ENCODE data around the gene RABIF.
"Not testable (repeated sequence)": the region's sequence is repeated elsewhere in the genome, so short reads cannot be mapped to it uniquely, and the experiment has no call there.

RABIF gene

DNA sequence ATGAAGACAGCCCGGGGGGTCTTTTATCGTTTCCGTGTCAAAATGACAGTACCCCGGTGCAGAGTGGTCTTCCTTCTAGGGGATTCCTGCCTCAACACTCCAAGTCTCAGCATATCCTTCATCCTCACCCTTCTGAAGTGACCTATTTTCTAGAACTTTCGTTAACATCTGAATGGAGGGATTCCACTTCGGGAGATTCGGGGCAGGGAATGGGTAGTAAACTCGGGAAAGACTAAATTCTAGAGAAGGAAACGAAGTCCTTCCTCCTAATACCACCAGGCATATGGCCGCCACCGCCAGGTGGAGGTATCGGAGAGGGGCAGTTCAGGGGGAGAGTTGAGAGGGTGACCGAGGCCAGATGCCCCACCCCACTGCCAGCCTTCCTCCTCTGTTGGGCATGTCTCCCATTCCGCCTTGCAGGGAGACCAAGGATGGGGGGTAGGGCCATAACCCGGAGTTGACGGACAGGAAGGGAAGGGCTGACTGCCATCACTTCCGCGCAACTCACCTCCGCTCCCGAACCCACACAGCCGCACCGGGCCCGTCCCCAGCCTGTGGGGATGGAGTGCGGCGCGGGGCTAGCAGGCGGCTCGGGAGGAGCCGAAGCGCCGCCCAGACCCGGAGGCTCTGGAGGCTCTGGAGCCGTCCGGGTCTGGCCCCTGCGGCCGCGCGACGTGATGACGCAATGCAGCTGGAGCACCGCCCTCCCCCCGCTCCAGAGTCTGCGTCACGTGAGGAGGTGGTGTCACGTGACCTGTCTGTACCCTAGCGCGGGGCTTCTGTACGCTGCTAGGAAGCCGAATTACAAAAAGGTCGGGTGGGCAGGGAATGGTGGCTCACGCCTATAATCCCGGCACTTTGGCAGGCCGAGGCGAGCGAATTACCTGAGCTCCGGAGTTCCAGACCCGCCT is 37.9 kb upstream of the RABIF start, which contains the start of gene KLHL12:
Gene KLHL12, minus strand, starts transcription at position 654 of the 911 bp plus-strand sequence. CDS start 2,072 bp downstream, outside the sequence.
- TF ChIP-seq, protein P1, sequence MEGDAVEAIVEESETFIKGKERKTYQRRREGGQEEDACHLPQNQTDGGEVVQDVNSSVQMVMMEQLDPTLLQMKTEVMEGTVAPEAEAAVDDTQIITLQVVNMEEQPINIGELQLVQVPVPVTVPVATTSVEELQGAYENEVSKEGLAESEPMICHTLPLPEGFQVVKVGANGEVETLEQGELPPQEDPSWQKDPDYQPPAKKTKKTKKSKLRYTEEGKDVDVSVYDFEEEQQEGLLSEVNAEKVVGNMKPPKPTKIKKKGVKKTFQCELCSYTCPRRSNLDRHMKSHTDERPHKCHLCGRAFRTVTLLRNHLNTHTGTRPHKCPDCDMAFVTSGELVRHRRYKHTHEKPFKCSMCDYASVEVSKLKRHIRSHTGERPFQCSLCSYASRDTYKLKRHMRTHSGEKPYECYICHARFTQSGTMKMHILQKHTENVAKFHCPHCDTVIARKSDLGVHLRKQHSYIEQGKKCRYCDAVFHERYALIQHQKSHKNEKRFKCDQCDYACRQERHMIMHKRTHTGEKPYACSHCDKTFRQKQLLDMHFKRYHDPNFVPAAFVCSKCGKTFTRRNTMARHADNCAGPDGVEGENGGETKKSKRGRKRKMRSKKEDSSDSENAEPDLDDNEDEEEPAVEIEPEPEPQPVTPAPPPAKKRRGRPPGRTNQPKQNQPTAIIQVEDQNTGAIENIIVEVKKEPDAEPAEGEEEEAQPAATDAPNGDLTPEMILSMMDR (IDR thresholded peaks at IDR 0.05; ENCODE audit: extremely low read depth, insufficient read depth, missing control alignments) = peak; percentile 47
- DNase-seq (ENCODE audit: low spot score) = peak; percentile 96
- in situ Hi-C loops (cut with MboI; ENCODE audit: low pct_unique_long_range_greater_than_20kb, low sequenced_read_pairs, unreplicated experiment) = loop anchor here (10.0 kb wide), 1 partner anchor 62 kb away; no protein-coding TSS in a partner anchor

DNA sequence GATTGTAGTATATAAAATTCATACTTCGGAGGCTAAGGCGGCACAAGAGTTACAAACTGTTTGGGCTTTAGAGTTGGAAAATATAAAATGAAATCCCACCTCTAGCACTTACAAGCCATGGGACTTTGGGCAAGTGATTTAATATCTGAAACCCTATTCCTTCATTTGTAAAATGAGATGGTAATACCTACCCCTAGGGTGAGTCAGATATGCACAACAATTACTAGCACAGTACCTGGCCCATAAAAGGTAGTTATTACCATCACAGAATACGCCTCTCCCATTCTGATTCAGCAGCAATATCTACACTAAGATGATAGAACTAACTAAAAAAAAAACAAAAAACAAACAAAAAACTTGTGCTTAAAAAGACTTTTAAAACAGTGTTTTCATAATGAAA is 34.6 kb upstream of the RABIF start:
- no peak for DNase-seq (ENCODE audit: low spot score)
- in situ Hi-C loops (cut with MboI; ENCODE audit: low pct_unique_long_range_greater_than_20kb, low sequenced_read_pairs, unreplicated experiment) = loop anchor here (10.0 kb wide), 1 partner anchor 59 kb away; no protein-coding TSS in a partner anchor
- TF ChIP-seq, protein P1 (IDR thresholded peaks at IDR 0.05; ENCODE audit: extremely low read depth, insufficient read depth, missing control alignments) = no peak

DNA sequence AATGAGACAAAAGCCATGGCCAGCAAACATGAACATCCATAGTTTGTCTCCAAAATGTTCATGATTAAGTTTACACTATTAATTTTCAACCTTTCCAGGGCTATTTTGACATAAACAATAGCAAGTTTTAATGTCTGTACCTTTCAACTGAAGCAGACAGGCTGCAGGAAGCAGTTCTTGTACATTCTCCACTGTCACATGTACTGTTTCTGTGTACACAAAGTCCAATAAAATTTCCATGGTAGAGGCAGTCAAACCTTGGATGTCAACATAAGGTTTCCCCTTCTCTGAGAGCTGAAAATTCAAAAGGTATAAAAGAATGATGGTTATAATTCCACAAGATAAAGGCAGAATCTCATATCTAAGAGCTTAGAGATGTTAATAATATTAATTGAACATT is 30.7 kb upstream of the RABIF start:
- DNase-seq (ENCODE audit: low spot score) = no peak
- in situ Hi-C loops (cut with MboI; ENCODE audit: low pct_unique_long_range_greater_than_20kb, low sequenced_read_pairs, unreplicated experiment) = loop anchor here (10.0 kb wide), 1 partner anchor 55 kb away; no protein-coding TSS in a partner anchor
- TF ChIP-seq, protein P1 (IDR thresholded peaks at IDR 0.05; ENCODE audit: extremely low read depth, insufficient read depth, missing control alignments) = no peak

DNA sequence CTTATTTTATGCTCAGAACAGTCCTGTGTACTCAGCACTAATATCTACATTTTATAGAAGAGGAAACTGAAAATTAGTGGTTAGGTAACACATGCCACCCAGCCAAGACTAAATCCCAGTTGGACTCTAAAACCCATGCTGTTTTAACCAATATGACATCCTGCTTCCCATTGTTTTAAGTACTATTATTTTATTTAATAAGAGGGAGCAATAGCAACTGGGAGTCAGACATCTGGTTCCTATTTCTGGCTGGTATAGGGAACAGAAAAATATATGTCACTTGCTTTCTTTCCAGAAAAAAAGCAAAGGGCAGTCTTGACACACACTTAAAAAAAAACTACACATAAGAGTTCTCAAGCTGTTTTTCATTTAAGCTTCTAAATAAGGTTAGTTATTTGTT is 26.2 kb upstream of the RABIF start:
- no peak for DNase-seq (ENCODE audit: low spot score)
- in situ Hi-C loops (cut with MboI; ENCODE audit: low pct_unique_long_range_greater_than_20kb, low sequenced_read_pairs, unreplicated experiment) = no loop called here
- TF ChIP-seq, protein P1 (IDR thresholded peaks at IDR 0.05; ENCODE audit: extremely low read depth, insufficient read depth, missing control alignments) = no peak

DNA sequence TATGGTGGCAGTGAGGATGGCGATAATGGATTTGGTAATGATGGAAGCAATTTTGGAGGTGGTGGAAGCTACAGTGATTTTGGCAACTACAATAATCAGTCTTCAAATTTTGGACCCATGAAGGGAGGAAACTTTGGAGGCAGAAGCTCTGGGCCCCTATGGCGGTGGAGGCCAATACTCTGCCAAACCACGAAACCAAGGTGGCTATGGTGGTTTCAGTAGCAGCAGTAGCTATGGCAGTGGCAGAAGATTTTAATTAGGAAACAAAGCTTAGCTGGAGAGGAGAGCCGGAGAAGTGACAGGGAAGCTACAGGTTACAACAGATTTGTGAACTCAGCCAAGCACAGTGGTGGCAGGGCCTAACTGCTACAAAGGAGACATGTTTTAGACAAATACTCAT is 23.5 kb upstream of the RABIF start:
- in situ Hi-C loops (cut with MboI; ENCODE audit: low pct_unique_long_range_greater_than_20kb, low sequenced_read_pairs, unreplicated experiment); DNase-seq (ENCODE audit: low spot score): not testable (repeated sequence)

DNA sequence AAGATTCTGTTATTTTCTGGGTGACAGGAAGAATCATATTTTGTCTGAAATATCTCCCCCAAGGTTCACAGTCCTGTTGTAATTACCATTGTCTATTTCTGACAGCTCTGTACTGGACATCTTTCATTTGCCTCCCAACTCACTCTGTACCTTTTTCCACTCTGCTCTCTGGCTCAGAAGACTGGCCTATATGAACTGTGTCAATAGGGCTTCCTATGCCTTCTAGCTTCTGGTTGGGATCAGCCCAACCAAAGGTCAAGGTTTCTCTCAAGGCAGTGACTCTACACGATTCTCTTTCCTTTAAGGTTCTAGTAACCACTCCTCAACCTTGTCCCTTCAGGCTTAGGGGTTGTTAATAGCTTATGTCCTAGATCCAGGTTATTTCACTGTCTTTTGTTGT is 20.5 kb upstream of the RABIF start:
- in situ Hi-C loops (cut with MboI; ENCODE audit: low pct_unique_long_range_greater_than_20kb, low sequenced_read_pairs, unreplicated experiment) = no loop called here
- TF ChIP-seq, protein P1 (IDR thresholded peaks at IDR 0.05; ENCODE audit: extremely low read depth, insufficient read depth, missing control alignments) = no peak
- DNase-seq (ENCODE audit: low spot score) = no peak

DNA sequence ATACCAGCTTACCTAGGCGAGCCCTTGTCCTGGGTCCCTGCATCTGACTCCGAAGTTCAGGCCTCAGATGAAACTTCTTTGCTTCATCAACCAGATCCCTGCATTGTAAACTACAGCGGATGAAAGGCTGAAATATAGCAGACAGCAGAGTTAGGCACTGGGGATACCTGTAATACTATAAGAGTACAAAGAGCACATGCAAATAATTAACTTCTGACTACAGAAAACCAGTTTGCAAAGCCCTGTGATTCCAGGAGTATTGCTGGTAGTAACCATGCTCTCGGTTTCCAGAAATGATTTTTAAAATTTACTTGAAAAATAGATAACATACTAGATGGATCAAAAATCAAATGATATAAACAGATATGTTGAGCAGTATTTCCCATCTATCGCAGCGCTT is 20.0 kb upstream of the RABIF start:
- no peak for DNase-seq (ENCODE audit: low spot score)
- in situ Hi-C loops (cut with MboI; ENCODE audit: low pct_unique_long_range_greater_than_20kb, low sequenced_read_pairs, unreplicated experiment) = no loop called here
- TF ChIP-seq, protein P1 (IDR thresholded peaks at IDR 0.05; ENCODE audit: extremely low read depth, insufficient read depth, missing control alignments) = no peak

Data from GM13977 (cell line).